A172 (cell line): Measurements from ENCODE around the gene FGG. TPM values are rescaled to one million over a fixed set of nuclear protein-coding genes. Genes with fewer than 3 reads are reported as not detected.

Source experiments
- DNase-seq: peaks from one replicate; pipeline ENCODE4 v3.0.0-alpha.2; 2015; ENCODE audit warnings: low spot score
- total RNA-seq: library from RNA; depleted of rRNA; stranded (reverse); fragments of >200 nt; shearing (Covaris generic); gene quantifications from 2 replicates; pipeline ENCODE4 v1.2.3, GENCODE V29; 2014

Gene FGG
- total RNA-seq, 1 experiment from 2014 or later = not detected

DNA sequence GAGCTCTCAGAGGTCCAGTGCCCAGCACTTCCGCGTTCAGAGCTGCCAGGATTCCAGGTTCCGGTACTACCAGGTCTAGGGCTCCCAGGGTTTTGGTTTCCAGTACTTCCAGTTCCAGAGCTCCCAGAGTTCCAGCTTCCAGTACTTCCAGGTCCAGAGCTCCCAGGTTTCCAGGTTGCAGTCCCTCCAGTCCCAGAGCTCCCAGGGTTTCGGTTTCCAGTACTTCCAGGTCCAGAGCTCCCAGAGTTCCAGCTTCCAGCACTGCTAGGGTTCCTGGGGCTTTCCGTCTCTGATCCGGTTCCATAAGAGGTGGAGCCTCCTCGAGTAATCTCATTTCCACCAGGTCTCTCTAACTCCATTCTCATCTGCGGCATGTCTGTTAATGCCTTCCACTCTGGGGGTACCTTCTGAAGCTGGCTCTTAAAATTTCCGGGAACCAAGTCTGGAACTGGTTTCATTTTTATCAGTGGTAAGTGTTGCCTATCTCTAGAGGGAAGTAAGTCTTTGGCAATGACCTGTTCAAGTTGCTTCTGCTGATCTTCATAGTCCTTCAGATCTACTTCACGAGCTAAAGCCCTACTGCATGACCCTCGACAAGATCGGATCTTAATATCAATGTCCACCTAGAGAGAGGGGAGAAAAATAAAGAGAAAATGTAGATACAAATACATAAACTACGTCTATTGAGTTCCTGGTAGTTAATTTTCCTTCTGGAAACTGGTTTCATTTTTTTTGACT lies 26.0 kb downstream of the FGG start:
- DNase-seq = no peak

DNA sequence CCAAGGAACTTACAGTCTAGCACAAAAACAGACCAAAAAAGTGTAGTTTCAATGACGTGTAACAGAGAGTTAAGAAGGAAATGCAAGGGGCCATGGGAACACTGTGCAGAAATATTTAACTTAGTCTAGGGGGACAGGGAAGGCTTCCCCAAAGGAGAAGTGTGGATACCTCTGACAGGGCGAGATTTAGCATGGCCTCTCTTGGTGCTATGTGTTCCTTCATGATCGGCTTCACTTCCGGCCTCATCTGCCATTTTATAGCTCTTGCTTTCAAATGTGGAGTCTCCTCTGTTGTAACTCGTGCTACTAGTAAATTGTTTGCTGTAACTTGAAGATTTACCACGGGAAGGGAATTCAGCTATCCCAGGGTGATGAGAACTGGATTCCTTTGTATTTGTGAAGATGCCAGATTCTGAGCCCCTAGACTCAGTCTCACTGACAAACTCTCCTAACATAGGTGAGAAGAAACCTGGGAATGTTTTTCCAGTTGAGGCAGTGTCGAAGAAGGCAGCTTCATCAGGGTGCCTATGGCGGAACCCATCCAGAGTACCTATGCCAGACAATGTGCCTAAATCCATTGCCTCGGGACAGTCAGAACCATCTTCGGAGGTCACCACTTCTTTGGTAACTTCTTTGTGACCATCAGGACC lies 27.0 kb downstream of the FGG start:
- no peak for DNase-seq

DNA sequence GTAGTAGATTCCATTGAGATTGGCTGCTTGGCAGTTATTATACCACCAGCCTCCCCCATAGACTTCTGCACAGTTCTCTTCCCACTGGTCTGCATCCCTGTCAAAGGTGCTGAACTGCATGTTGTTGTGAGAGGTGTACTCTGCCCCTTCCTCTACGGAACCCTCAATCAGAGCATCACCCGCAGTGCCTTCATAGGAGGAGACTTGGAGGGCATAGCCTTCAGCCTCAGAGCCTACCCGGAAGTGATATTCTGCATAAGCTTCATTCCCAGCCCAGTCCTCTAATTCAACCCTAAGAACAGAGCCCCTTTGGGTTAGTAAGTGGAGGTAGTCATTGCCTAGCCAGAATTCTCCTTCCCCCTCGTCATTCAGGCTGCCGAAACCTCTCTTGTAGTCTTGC lies 28.2 kb downstream of the FGG start:
- no peak for DNase-seq

DNA sequence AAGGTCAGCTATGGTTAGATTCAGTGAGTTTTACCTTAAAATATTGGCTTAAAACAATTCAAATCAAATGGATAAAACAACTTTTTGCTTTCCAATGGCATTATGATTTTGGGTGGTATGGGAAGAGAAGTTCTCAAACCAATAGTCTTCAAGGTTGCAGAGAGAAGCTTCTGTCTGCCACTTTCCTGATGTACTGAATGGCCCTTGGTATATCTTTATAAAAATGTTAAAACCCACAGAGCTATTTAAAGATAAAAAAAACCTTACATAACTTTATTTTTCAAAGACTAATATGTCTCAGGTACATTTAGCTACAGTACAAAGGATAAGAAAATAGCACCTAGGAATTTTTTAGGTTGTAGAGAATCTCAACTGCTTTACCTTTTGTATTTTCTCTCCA lies 28.8 kb downstream of the FGG start:
- DNase-seq = no peak

DNA sequence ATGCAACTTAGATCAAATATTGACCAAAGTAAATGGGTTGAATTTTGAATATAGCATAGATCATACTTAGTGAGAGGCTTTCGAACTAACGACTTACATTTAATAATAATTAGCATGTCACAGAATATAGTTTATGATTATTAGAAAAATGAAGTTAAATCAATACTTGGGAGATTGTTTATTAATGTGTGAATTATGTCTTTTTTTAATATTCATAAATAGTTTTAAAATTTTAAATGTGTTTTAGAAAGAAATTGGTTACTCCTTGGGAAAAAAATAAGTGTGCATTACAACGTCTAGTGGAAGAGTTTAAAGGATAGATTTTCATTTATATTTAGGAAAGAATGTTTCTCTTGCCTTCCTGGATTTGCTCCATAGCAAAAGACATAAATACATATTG lies 29.2 kb downstream of the FGG start:
- no peak for DNase-seq

DNA sequence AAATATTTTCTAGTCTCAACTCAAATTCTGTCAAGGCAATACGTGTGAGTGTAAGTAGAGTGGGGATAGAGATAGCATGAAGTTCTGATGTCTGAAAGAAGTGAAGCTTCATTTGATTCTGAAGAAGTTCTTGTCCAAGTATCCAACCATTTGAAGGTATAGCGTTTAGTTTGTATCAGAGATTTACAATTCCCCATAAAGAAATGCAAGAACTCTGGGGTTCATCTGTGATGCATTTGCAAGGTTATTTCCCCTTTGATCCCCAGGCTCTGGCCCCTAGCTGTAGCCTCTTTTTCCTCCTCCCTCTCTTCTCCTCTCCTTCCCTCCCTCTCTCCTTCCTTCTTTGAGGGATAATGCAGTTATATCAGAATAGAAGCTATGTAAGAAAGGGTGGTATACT lies 29.7 kb downstream of the FGG start:
- no peak for DNase-seq

DNA sequence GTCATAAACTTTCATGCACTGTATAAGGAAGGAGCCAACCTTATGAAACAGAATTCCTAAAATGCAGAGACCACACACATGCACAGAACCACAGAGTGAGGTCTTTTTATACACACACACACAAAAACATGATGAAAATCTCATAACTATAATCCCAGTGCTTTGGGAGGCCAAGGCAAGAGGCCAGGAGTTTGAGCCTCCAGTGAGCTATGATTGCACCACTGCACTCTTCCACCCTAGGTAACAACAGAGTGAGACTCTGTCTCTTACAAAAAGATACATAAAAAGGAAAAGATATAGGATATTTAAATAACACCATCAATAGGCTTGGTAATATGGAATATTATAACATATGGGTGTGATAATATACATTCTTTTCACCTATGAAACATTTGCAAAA lies 32.5 kb downstream of the FGG start:
- no peak for DNase-seq

DNA sequence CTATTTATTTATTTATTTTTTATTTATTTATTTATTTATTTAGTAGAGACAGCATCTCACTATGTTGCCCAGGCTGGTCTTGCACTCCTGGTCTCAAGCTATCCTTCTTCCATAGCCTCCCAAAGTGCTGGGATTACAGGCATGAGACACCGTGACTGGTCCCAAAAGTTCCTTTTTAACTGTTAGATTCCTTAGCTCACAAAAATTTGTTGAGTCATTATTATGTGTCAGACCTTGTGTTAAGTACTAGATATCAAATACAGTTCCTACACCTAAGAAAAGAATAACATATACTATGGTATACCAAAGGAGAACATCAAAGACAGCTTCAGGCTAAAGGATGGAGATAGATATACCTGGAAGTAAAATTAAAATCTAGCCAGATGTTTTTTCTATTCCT lies 33.5 kb downstream of the FGG start:
- no peak for DNase-seq

DNA sequence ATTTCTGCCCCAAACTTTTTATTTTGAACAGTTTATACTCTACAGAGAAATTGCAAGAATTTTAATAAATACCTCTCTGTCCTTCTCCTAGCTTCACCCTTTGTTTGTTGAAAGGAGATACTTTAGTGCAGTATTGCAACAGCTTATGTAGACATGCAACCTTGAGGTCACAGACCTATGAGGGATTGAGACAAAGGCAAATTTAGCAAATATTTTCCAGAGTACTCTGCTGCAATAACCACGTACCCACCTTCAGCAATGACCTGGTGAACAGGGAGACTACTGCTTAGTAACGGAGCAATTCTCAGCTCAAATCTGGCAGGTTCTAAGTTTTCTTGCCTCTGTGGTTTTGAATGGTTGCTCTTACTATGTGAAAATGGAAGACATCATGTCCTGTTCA lies 35.1 kb downstream of the FGG start:
- DNase-seq = no peak

DNA sequence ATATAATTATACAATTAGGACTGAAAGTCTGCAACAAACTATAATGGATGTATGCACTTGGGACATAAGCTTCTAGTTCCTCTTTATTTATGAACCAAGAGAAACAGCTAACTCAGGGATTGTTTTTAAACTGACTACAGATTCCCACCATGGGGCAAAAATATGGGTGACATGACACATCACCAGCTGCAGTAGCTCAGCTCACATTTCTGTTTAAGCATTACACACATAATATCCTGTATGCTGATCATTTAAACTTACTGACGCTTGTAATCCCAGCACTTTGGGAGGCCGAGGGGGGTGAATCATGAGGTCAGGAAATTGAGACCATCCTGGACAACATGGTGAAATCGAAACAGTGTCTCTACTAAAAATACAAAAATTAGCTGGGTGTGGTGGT lies 38.1 kb downstream of the FGG start:
- DNase-seq = no peak

DNA sequence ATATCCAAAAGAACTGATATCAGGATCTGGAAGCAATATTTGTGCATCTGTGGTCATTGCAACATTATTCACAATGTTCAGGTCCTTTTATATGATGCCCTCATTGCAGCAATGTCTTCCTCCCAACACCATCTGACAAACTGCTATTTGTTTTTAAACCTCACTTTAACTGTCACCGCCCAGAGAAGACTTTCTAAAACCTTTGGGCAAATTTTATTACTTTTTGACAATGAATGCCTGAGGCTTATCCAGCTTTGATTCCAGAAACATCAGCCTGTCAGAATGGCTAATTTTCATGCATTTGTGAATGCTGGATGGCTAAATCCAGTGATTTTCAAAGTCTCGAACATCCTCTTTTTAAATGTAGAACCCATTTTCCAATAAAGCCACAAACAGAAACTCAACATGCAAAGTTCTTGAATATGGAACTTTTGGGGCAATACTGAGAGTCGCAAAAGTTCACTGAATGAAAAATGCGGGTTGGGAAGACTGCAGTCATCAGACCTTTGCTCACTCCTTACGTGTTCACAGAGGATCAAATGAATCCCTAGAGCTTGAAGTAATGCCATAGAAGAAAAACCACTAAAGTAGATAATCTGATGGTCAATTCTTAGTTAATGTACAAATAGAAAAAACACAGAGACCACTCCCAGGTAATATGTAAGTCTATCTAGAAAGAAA lies 39.1 kb downstream of the FGG start:
- DNase-seq = no peak

DNA sequence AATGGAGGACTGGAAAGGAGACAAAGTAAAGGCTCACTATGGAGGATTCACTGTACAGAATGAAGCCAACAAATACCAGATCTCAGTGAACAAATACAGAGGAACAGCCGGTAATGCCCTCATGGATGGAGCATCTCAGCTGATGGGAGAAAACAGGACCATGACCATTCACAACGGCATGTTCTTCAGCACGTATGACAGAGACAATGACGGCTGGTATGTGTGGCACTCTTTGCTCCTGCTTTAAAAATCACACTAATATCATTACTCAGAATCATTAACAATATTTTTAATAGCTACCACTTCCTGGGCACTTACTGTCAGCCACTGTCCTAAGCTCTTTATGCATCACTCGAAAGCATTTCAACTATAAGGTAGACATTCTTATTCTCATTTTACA lies 42.9 kb downstream of the FGG start:
- DNase-seq = no peak

DNA sequence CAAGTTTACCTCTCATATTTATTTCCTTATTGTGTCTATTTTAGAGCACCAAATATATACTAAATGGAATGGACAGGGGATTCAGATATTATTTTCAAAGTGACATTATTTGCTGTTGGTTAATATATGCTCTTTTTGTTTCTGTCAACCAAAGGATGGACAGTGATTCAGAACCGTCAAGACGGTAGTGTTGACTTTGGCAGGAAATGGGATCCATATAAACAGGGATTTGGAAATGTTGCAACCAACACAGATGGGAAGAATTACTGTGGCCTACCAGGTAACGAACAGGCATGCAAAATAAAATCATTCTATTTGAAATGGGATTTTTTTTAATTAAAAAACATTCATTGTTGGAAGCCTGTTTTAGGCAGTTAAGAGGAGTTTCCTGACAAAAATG lies 43.4 kb downstream of the FGG start:
- DNase-seq = no peak

DNA sequence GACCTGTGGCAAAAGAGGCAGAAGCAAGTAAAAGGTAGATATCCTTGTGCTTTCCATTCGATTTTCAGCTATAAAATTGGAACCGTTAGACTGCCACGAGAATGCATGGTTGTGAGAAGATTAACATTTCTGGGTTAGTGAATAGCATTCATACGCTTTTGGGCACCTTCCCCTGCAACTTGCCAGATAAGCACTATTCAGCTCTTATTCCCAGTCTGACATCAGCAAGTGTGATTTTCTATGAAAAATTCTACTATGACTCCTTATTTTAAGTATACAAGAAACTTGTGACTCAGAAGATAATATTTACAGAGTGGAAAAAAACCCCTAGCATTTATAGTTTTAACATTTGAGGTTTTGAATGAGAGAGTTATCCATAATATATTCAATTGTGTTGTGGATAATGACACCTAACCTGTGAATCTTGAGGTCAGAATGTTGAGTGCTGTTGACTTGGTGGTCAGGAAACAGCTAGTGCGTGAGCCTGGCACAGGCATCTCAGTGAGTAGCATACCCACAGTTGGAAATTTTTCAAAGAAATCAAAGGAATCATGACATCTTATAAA lies 45.7 kb downstream of the FGG start:
- no peak for DNase-seq

DNA sequence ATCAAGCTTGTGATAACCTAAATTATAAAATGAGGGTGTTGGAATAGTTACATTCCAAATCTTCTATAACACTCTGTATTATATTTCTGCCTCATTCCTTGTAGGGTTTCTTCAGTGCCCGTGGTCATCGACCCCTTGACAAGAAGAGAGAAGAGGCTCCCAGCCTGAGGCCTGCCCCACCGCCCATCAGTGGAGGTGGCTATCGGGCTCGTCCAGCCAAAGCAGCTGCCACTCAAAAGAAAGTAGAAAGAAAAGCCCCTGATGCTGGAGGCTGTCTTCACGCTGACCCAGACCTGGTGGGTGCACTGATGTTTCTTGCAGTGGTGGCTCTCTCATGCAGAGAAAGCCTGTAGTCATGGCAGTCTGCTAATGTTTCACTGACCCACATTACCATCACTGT lies 46.8 kb downstream of the FGG start:
- no peak for DNase-seq

DNA sequence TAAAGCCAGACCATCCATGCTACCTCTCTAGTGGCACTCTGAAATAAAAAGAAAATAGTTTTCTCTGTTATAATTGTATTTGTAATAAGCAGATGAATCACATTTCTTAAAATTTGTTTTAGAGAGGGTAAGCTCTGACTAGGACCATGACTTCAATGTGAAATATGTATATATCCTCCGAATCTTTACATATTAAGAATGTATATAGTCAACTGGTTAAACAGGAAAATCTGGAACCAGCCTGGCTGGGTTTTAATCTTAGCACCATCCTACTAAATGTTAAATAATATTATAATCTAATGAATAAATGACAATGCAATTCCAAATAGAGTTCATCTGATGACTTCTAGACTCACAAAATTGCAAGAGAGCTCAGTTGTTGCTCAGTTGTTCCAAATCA lies 48.1 kb downstream of the FGG start:
- DNase-seq = no peak

DNA sequence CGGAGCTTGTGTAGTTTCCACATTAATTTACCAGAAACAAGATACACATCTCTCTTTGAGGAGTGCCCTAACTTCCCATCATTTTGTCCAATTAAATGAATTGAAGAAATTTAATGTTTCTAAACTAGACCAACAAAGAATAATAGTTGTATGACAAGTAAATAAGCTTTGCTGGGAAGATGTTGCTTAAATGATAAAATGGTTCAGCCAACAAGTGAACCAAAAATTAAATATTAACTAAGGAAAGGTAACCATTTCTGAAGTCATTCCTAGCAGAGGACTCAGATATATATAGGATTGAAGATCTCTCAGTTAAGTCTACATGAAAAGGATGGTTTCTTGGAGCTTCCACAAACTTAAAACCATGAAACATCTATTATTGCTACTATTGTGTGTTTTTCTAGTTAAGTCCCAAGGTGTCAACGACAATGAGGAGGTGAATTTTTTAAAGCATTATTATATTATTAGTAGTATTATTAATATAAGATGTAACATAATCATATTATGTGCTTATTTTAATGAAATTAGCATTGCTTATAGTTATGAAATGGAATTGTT lies 49.7 kb downstream of the FGG start, which contains the start of gene FGB:
TSS of gene FGB (plus strand) at position 315 of the 558 bp plus-strand sequence. CDS start at position 323, 8 bp downstream.
- DNase-seq = no peak

DNA sequence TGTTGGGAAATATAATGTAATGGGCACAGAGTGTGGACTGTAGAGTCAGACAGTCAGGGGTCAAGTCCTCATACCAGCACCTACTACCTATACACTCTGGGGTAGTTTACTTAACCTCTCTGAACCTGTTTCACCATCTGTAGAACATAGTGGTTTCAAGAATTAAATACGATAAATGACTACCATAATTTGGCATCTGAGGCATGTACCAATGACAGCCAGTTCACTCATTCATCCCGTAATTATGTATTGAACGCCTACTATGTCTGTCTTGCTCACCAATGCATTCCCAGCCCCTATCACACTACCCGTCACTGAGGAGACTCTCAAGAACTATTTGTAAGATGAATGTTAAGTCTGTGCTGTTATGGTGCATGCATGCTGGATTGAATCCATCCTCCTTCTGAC lies 51.6 kb downstream of the FGG start:
- DNase-seq = peak; percentile 21

DNA sequence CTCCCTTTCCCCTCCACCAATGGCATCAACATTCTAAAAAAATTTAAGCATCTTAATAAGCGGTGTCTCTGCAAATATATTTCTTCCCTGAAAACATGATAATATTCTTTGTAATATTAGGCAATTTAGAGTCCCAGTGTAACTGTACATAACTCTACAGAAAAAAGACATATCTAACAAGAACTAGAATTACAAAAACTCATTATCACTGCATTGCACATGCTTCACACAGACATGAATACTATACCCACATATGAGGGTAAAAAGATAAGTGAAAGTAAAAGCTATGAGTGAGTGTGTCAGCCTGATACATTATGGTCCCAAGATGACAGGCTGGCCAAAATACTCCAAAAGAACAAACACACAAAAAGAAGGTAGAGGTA lies 52.0 kb downstream of the FGG start:
- no peak for DNase-seq

DNA sequence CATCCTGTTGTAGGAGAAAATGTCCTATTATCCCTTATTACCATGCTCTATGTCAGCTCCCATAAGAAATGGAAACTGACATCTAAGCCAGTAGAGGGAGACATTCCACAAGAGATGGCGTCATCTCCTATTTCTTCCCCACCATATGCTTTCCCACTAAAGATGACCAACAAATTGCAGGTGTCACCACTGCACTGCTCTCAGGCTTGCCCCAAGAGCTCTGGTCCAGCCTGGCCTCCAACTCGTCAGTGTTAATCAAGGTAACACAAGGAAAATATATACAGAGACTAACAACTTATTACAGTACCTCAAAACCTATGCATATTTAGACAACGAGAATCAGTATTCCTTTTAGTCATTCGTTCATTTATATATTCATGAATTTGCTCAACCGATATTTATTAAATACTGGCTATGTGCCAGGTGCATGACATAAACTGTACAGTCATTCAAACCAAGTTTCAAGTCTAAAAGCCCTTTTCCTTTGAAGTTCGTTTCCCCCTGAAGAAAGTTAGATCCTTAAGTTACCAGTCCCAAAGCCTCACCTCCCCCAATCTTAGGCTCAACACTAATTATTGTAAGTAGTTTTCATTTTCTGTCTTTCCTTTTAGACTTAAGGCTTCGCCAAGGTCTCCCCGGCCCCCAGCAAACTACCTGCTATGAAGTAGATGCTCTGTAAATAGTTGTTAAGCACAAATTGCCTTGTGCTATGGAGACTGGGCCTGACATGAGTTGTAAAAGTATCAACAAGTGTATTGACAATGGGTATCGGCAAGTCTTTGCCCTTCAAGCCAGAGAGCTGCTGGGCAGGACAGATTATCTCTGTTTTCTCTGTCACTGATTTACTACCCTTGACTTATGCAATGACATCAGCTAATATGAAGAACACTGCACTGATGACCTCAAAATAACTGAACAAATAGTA lies 52.7 kb downstream of the FGG start:
- DNase-seq = peak; percentile 61

DNA sequence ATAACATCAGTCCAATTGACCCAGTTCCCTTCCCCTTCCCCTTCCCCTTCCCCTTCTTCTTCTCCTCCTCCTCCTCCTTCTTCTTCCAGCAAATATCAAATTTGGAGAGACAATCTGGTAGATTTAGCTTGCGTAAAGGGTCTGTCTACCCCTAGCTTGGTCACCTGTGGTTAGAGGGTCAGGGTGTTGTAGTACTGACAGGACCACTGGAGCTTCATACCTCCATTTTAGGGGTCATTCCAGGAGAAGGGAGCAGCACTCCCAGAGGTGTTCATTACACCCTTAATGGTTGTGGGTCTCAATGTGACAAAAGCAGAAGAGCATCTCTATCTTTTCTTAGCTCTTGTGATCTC lies 53.3 kb downstream of the FGG start:
- DNase-seq = no peak
